GM12892 (cell line): ENCODE results near the gene RAD23B.

Source experiments
- POLR2A ChIP-seq: IDR thresholded peaks from 2 replicates; pipeline ENCODE4 v1.6.1; 2011; ENCODE audit warnings: low read depth, low read length, control low read depth
- POLR2AphosphoS5 ChIP-seq: IDR thresholded peaks from 2 replicates; pipeline ENCODE4 v1.6.1; 2011; ENCODE audit warnings: low read depth, low read length, control low read depth
- TAF1 ChIP-seq: IDR thresholded peaks from 2 replicates; pipeline ENCODE4 v1.6.1; 2011; ENCODE audit warnings: low read depth, mild to moderate bottlenecking, control low read depth, low read length, borderline replicate concordance

GRCh38 chr9:107242073-107243030 is 40.7 kb upstream of the RAD23B start:
- TF ChIP-seq POLR2A: no peak
- no peak for TF ChIP-seq TAF1
- no peak for TF ChIP-seq POLR2AphosphoS5
